ENCODE measurements around the gene LRP1B. TPM values are rescaled to one million over a fixed set of nuclear protein-coding genes. Genes with fewer than 3 reads are reported as not detected.

Gene LRP1B
- total RNA-seq, 1 donor from 2014 or later, result 0.02 TPM

- intact Hi-C loops (cut with micrococcal nuclease), result no loop called here
- DNase-seq (no peak), ATAC-seq (no peak)
Observed at GRCh38 chr2:141927536-141927935, 203.3 kb downstream of the LRP1B start.

GRCh38 chr2:141925511-141925910 is 205.3 kb downstream of the LRP1B start:
- DNase-seq (no peak), ATAC-seq (no peak)
- intact Hi-C loops (cut with micrococcal nuclease), result no loop called here

GRCh38 chr2:141923657-141924056 is 207.2 kb downstream of the LRP1B start:
- DNase-seq (no peak), ATAC-seq (no peak)
- intact Hi-C loops (cut with micrococcal nuclease), result no loop called here

- no peak for DNase-seq
- no peak for ATAC-seq
- intact Hi-C loops (cut with micrococcal nuclease), result no loop called here
Observed at GRCh38 chr2:141911485-141912066, 219.2 kb downstream of the LRP1B start.

GRCh38 chr2:141906678-141907077 is 224.1 kb downstream of the LRP1B start:
- ATAC-seq (no peak), DNase-seq (no peak)
- intact Hi-C loops (cut with micrococcal nuclease), result no loop called here

- ATAC-seq, result no peak
- intact Hi-C loops (cut with micrococcal nuclease), result no loop called here
- DNase-seq, result no peak
Observed at GRCh38 chr2:141900826-141901225, 230.0 kb downstream of the LRP1B start.

- intact Hi-C loops (cut with micrococcal nuclease), result no loop called here
- DNase-seq (no peak), ATAC-seq (no peak)
Observed at GRCh38 chr2:141899740-141900139, 231.1 kb downstream of the LRP1B start.

- DNase-seq, result no peak
- no peak for ATAC-seq
- intact Hi-C loops (cut with micrococcal nuclease), result no loop called here
Observed at GRCh38 chr2:141889788-141890187, 241.0 kb downstream of the LRP1B start.

- intact Hi-C loops (cut with micrococcal nuclease), result no loop called here
- no peak for ATAC-seq
- no peak for DNase-seq
Observed at GRCh38 chr2:141888987-141889555, 241.7 kb downstream of the LRP1B start.

GRCh38 chr2:141887363-141887762 is 243.5 kb downstream of the LRP1B start:
- ATAC-seq (no peak), DNase-seq (no peak)
- intact Hi-C loops (cut with micrococcal nuclease), result no loop called here

GRCh38 chr2:141878016-141878415 is 252.8 kb downstream of the LRP1B start:
- ATAC-seq (no peak), DNase-seq (no peak)
- intact Hi-C loops (cut with micrococcal nuclease), result no loop called here

- no peak for ATAC-seq
- DNase-seq, result no peak
- intact Hi-C loops (cut with micrococcal nuclease), result no loop called here
Observed at GRCh38 chr2:141871913-141872634, 258.7 kb downstream of the LRP1B start.

GRCh38 chr2:141869572-141869971 is 261.2 kb downstream of the LRP1B start:
- intact Hi-C loops (cut with micrococcal nuclease), result no loop called here

GRCh38 chr2:141863964-141864363 is 266.9 kb downstream of the LRP1B start:
- ATAC-seq (no peak), DNase-seq (no peak)
- intact Hi-C loops (cut with micrococcal nuclease), result no loop called here

More at GRCh38 chr2:141869572-141869971, 261.2 kb downstream of the LRP1B start:
- ATAC-seq (no peak), DNase-seq (no peak)

- no peak for ATAC-seq
- intact Hi-C loops (cut with micrococcal nuclease), result no loop called here
- no peak for DNase-seq
Observed at GRCh38 chr2:141856215-141856919, 274.4 kb downstream of the LRP1B start.

- intact Hi-C loops (cut with micrococcal nuclease), result no loop called here
- DNase-seq (no peak), ATAC-seq (no peak)
Observed at GRCh38 chr2:141848191-141848590, 282.6 kb downstream of the LRP1B start.

GRCh38 chr2:141844231-141844630 is 286.6 kb downstream of the LRP1B start:
- intact Hi-C loops (cut with micrococcal nuclease), result no loop called here
- no peak for DNase-seq
- no peak for ATAC-seq

- intact Hi-C loops (cut with micrococcal nuclease), result no loop called here
- no peak for DNase-seq
- no peak for ATAC-seq
Observed at GRCh38 chr2:141835103-141835502, 295.7 kb downstream of the LRP1B start.

- ATAC-seq, result no peak
- DNase-seq, result no peak
- intact Hi-C loops (cut with micrococcal nuclease), result no loop called here
Observed at GRCh38 chr2:141828761-141829160, 302.1 kb downstream of the LRP1B start.

- intact Hi-C loops (cut with micrococcal nuclease), result no loop called here
- no peak for ATAC-seq
- no peak for DNase-seq
Observed at GRCh38 chr2:141824790-141825189, 306.0 kb downstream of the LRP1B start.
